GM18517 (cell line): Measurements from ENCODE around the gene TFAP2D.

Experiments
- ATAC-seq: cut with Tn5 transposase; IDR thresholded peaks from one replicate; pipeline ENCODE4 v1.9.1; 2021; ENCODE audit warnings: mild to moderate bottlenecking, moderate library complexity; ENCODE audit not compliant: unreplicated experiment

The TFAP2D gene

DNA sequence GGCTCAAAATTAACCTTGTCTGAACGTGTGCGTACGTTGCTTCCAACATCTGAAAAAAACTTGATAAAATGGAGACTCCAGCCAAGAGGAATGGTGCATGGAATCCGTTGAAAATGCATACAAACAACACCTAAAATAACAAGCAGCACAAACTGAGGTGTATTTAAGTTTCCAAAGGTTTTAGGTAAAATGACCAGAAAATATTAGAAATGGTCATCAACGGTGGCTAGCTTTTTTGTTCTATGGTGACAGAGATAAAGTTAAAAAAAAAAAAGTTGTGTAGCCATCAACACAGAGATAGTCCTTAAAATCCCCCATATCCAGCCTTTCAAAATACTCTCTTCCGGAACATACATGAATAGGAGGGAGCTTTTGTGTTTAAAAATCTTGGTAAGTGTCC, 104.7 kb downstream of the TFAP2D start:
- no peak for ATAC-seq

DNA sequence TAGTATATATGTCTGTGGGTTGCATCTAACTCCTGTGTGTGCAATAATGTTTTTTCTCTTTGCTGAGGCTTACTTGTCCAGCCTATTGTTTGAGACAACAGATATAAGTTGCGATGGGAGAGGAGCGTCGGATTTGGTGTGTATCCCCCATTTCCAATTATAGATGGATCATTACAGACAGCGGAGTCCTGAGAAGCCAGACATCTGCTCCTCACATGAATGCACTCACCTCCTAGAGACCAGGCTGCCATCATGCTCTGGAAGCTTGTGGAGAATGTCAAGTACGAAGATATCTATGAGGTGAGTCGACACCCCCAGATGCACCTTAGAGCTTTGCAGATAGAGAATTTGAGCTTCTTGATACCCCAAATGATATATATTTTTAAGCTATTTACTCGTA, 105.3 kb downstream of the TFAP2D start, which contains the start of gene TFAP2B:
TSS of gene TFAP2B (plus strand) at position 199 of the 400 bp plus-strand sequence. CDS start at position 220, 21 bp downstream.
- ATAC-seq, result no peak

DNA sequence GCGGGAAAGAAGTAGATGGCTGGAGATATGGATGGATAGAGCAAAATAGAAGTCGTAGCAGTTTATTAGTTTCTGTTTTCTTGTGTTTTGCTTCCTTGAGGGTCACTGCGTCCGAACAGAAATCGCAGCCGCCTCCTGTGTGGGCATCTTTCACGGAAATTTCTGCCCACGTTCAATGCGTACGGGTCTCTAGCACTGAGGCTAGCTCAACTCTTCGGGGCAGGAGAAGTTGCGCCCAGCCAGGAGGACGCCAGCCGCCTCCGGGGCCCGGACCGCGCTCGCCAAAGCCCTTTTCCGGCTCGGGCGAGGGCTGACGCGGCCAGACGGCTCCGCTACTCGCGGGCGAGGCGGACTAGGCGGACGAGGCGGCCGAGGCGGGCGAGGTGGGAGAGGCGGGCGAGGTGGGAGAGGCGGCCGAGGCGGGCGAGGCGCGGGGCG, 106.2 kb downstream of the TFAP2D start:
- no peak for ATAC-seq

DNA sequence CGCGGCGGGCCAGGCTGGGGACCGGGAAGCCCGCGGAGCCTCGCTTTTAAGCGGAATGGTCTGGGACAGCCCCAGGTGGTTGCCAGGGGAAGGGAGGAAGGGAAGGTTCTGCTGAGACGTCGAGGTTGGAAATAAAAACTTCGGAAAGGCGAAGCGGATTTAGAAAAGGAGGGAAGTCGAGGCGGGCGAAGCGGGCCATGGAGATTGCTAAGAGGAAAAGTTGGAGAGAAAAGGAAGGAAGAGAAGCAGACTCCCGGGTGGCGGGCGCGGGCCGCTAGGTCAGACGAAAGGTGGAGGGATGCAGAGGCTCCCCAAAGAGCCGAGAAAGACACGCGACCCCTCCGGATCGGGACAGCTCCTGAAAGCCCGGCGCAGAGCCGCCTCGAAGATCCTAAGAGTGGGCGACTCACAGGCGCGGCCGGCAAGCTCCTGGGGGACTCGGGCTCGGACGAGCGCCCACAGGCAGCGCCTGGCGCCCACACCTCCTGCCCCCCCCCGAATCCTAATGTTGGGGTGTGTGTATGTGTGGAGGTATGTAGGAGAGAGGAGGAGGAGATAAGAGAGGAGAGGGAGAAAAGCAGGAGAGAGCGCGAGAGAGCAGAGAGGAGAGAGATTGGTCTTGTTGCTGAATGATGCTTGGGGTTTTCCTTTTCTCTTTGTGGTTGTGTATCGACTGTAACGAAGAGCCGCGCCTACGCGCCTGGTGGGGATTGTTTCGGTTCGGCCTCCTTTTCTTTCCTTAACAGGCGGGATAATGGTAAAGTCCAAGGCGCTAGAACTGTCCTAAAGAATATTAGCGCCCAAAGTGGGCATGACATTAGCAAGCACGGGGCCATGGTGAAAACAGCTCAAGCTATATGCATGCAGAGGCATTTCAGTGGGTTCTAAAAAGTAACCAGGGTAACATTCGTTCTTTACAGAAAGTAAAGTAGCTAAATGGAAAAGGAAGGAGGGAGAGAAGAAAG, 106.9 kb downstream of the TFAP2D start:
- ATAC-seq, result no peak

- ATAC-seq, result no peak
Measured at GRCh38 chr6:50820869-50821264, 107.5 kb downstream of the TFAP2D start.

DNA sequence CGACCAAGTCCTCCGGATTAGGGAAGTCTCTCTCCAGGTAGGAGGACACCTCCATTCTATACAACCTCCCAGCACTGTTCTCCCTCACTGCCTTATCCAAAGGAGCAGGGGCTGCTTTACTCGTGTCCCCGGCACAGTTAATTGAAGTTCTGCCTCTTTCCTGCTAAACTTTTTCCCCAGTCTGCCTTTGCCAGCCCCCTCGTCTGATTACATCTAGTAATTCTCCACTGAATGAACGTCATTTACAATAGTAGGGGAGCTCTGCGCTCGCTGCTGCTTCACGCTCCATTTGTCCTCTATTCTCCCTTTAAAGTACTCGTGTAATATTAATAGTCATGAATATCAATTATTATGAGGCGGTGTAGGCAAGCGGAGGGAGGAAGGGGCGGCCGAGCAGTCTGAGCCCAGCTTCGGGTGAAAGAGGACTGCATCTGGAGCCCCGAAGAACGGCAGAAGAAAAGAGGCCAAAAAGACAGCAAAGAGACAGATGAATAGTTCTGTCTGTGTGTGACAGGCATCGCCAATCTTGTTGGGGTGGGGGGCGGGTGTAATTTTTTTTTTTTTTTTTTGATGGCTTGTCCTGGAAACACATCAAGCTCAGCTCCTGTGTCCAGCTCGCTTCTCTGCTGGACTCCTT, 108.2 kb downstream of the TFAP2D start:
- ATAC-seq, result no peak

GRCh38 chr6:50822078-50822476, 108.8 kb downstream of the TFAP2D start:
- ATAC-seq, result no peak
